Esophagus squamous epithelium (tissue), 4 donors: ENCODE results near the gene MED13L.

Source experiments
- POLR2A ChIP-seq, 4 donors: fragments of 450-650 bp; IDR thresholded peaks; one replicate each; pipeline ENCODE4 v1.6.1; 2017; ENCODE audit warnings: antibody characterized with exemption in 4 of 4, mild to moderate bottlenecking in 4 of 4, moderate library complexity in 3 of 4
- TF ChIP-seq, protein P1 (sequence below), 6 experiments: fragments of 450-650 bp in 4 of 6; fragments of 200-600 bp in 2 of 6; sonication (generic) in 2 of 6; IDR thresholded peaks; one replicate each; pipeline ENCODE4 v1.5.1; 2016 to 2019; ENCODE audit warnings: antibody characterized with exemption in 6 of 6, mild to moderate bottlenecking in 4 of 6, moderate library complexity in 4 of 6

GRCh38 chr12:116160883-116161458 is 116.5 kb downstream of the MED13L start:
- TF ChIP-seq, protein P1, sequence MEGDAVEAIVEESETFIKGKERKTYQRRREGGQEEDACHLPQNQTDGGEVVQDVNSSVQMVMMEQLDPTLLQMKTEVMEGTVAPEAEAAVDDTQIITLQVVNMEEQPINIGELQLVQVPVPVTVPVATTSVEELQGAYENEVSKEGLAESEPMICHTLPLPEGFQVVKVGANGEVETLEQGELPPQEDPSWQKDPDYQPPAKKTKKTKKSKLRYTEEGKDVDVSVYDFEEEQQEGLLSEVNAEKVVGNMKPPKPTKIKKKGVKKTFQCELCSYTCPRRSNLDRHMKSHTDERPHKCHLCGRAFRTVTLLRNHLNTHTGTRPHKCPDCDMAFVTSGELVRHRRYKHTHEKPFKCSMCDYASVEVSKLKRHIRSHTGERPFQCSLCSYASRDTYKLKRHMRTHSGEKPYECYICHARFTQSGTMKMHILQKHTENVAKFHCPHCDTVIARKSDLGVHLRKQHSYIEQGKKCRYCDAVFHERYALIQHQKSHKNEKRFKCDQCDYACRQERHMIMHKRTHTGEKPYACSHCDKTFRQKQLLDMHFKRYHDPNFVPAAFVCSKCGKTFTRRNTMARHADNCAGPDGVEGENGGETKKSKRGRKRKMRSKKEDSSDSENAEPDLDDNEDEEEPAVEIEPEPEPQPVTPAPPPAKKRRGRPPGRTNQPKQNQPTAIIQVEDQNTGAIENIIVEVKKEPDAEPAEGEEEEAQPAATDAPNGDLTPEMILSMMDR (IDR thresholded peaks at IDR 0.05): no peak
- no peak for TF ChIP-seq POLR2A (IDR thresholded peaks at IDR 0.05)
